ENCODE data around the gene WNT8B.

Gene WNT8B

GRCh38 chr10:100462709-100463108 is at the start of gene WNT8B:
Gene WNT8B, plus strand, starts transcription at chr10:100463009. Its CDS starts 160 bp downstream, at chr10:100463169.
- no peak for DNase-seq (ENCODE audit: low read depth)

- DNase-seq (ENCODE audit: low read depth), result no peak
Measured at GRCh38 chr10:100413173-100413572, 49.6 kb upstream of the WNT8B start.

- no peak for DNase-seq (ENCODE audit: low read depth)
Measured at GRCh38 chr10:100419911-100420449, 42.8 kb upstream of the WNT8B start.

- no peak for DNase-seq (ENCODE audit: low read depth)
Measured at GRCh38 chr10:100427374-100427773, 35.4 kb upstream of the WNT8B start.

- DNase-seq (ENCODE audit: low read depth), result peak; percentile 94
Measured at GRCh38 chr10:100433253-100434240, 29.3 kb upstream of the WNT8B start.

- DNase-seq (ENCODE audit: low read depth), result no peak
Measured at GRCh38 chr10:100436255-100436654, 26.6 kb upstream of the WNT8B start.

GRCh38 chr10:100438674-100439315 is 24.0 kb upstream of the WNT8B start:
- DNase-seq (ENCODE audit: low read depth), result no peak

- DNase-seq (ENCODE audit: low read depth), result no peak
Measured at GRCh38 chr10:100442548-100442947, 20.3 kb upstream of the WNT8B start.

- DNase-seq (ENCODE audit: low read depth), result peak; percentile 13
Measured at GRCh38 chr10:100446130-100446761, 16.6 kb upstream of the WNT8B start.

- no peak for DNase-seq (ENCODE audit: low read depth)
Measured at GRCh38 chr10:100447663-100448062, 15.1 kb upstream of the WNT8B start.

GRCh38 chr10:100448951-100449350 is 13.9 kb upstream of the WNT8B start:
- DNase-seq (ENCODE audit: low read depth), result no peak

GRCh38 chr10:100468322-100468721 is 5.5 kb downstream of the WNT8B start:
- DNase-seq (ENCODE audit: low read depth), result no peak

GRCh38 chr10:100468978-100469377 is 6.2 kb downstream of the WNT8B start:
- no peak for DNase-seq (ENCODE audit: low read depth)

- DNase-seq (ENCODE audit: low read depth), result no peak
Measured at GRCh38 chr10:100469756-100470155, 6.9 kb downstream of the WNT8B start.

- peak; percentile 27 for DNase-seq (ENCODE audit: low read depth)
Measured at GRCh38 chr10:100470367-100470766, 7.6 kb downstream of the WNT8B start.

GRCh38 chr10:100477970-100478369 is 15.2 kb downstream of the WNT8B start:
- no peak for DNase-seq (ENCODE audit: low read depth)

- no peak for DNase-seq (ENCODE audit: low read depth)
Measured at GRCh38 chr10:100479037-100479436, 16.2 kb downstream of the WNT8B start.

GRCh38 chr10:100480002-100480401 is 17.2 kb downstream of the WNT8B start:
- no peak for DNase-seq (ENCODE audit: low read depth)

GRCh38 chr10:100481462-100482081 is 18.8 kb downstream of the WNT8B start:
- peak; percentile 85 for DNase-seq (ENCODE audit: low read depth)

GRCh38 chr10:100482181-100482833 is 19.5 kb downstream of the WNT8B start:
- DNase-seq (ENCODE audit: low read depth), result peak; percentile 70

- no peak for DNase-seq (ENCODE audit: low read depth)
Measured at GRCh38 chr10:100482834-100483185, 20.0 kb downstream of the WNT8B start.
